ENCODE measurements around the gene CCDC88B.

The CCDC88B gene

GRCh38 chr11:64343767-64344559 is 4.0 kb downstream of the CCDC88B start:
- DNase-seq (ENCODE audit: low read depth): no peak

GRCh38 chr11:64344787-64345186 is 4.8 kb downstream of the CCDC88B start:
- DNase-seq (ENCODE audit: low read depth): no peak

- no peak for DNase-seq (ENCODE audit: low read depth)
Observed at GRCh38 chr11:64347193-64347867, 7.3 kb downstream of the CCDC88B start.

GRCh38 chr11:64348383-64349024 is 8.5 kb downstream of the CCDC88B start:
- no peak for DNase-seq (ENCODE audit: low read depth)

- no peak for DNase-seq (ENCODE audit: low read depth)
Observed at GRCh38 chr11:64349025-64349387, 9.0 kb downstream of the CCDC88B start.

GRCh38 chr11:64349404-64349803 is 9.4 kb downstream of the CCDC88B start:
- DNase-seq (ENCODE audit: low read depth): no peak

- no peak for DNase-seq (ENCODE audit: low read depth)
Observed at GRCh38 chr11:64351136-64351631, 11.2 kb downstream of the CCDC88B start.

- DNase-seq (ENCODE audit: low read depth): no peak
Observed at GRCh38 chr11:64352099-64352994, 12.3 kb downstream of the CCDC88B start.

- DNase-seq (ENCODE audit: low read depth): no peak
Observed at GRCh38 chr11:64352995-64353714, 13.2 kb downstream of the CCDC88B start.

GRCh38 chr11:64353715-64354506 is 13.9 kb downstream of the CCDC88B start:
- no peak for DNase-seq (ENCODE audit: low read depth)

GRCh38 chr11:64355078-64355940 is 15.3 kb downstream of the CCDC88B start:
- peak; percentile 74 for DNase-seq (ENCODE audit: low read depth)

- DNase-seq (ENCODE audit: low read depth): no peak
Observed at GRCh38 chr11:64356498-64357411, 16.8 kb downstream of the CCDC88B start.

- no peak for DNase-seq (ENCODE audit: low read depth)
Observed at GRCh38 chr11:64357446-64357845, 17.4 kb downstream of the CCDC88B start.

GRCh38 chr11:64357904-64358535 is 18.0 kb downstream of the CCDC88B start:
- DNase-seq (ENCODE audit: low read depth): peak; percentile 56

GRCh38 chr11:64358536-64358906 is 18.5 kb downstream of the CCDC88B start:
- no peak for DNase-seq (ENCODE audit: low read depth)

- DNase-seq (ENCODE audit: low read depth): no peak
Observed at GRCh38 chr11:64358907-64359711, 19.1 kb downstream of the CCDC88B start, which contains the start of gene RPS6KA4. Gene RPS6KA4 (plus strand): TSS chr11:64359162. CDS start chr11:64359236, 74 bp downstream.

Measured in HS-27A (cell line).